Astrocyte of the hippocampus (primary cell): ENCODE measurements around the gene DBF4B.

Experiments
- DNase-seq: peaks from one replicate; pipeline ENCODE4 v3.0.0; 2011; ENCODE audit warnings: low read depth, low spot score

Gene DBF4B

GRCh38 chr17:44759916-44760243, 51.4 kb downstream of the DBF4B start:
- DNase-seq = no peak

GRCh38 chr17:44760474-44761308, 52.2 kb downstream of the DBF4B start:
- DNase-seq = no peak

- no peak for DNase-seq
Measured at GRCh38 chr17:44761932-44762810, 53.7 kb downstream of the DBF4B start.

DNA sequence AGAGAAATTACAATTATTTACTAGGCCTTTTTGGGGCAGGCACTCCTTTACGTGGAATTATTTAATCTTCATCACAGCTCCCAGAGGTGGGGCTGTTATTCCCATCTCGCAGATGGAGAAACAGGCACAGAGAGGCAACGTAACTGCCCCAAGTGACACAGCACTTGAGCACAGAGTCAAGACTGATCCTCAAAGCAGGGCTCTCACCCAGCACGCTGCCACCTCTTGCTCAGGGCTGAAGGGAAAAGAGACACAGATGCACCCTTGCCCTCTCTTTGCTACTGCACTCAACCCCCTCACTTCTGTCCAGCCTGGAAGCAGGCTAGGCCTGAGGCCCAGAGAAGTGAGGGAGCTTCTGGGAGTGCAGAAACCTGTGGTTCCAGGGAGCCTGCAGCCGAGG, 54.7 kb downstream of the DBF4B start:
- no peak for DNase-seq

- no peak for DNase-seq
Measured at GRCh38 chr17:44765965-44766364, 57.5 kb downstream of the DBF4B start.

GRCh38 chr17:44766409-44767038, 58.1 kb downstream of the DBF4B start:
- no peak for DNase-seq

DNA sequence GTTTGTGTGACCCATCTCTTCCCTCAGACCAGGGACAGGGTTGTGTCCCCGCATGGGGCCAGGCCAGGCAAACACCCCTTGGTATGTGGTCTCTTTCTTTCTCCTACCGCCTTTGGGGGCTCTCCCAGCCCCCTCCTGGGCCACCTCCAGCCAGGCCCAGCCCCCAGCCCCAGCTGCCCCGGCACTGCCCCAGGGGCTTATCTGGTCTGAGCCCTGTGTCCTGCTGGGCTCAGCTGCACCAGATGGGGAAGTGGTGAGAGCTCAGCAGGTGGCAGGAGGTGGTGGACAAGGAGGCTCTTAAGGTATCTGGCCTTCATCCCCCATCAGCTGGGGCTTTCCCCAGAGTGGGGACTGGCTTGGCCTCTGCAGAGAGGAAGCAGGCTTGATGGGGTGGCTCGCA, 59.0 kb downstream of the DBF4B start:
- DNase-seq = no peak

GRCh38 chr17:44768505-44769142, 60.2 kb downstream of the DBF4B start:
- no peak for DNase-seq

GRCh38 chr17:44769230-44769629, 60.8 kb downstream of the DBF4B start:
- no peak for DNase-seq

- no peak for DNase-seq
Measured at GRCh38 chr17:44769647-44770084, 61.2 kb downstream of the DBF4B start.

- no peak for DNase-seq
Measured at GRCh38 chr17:44770166-44770925, 61.9 kb downstream of the DBF4B start.

DNA sequence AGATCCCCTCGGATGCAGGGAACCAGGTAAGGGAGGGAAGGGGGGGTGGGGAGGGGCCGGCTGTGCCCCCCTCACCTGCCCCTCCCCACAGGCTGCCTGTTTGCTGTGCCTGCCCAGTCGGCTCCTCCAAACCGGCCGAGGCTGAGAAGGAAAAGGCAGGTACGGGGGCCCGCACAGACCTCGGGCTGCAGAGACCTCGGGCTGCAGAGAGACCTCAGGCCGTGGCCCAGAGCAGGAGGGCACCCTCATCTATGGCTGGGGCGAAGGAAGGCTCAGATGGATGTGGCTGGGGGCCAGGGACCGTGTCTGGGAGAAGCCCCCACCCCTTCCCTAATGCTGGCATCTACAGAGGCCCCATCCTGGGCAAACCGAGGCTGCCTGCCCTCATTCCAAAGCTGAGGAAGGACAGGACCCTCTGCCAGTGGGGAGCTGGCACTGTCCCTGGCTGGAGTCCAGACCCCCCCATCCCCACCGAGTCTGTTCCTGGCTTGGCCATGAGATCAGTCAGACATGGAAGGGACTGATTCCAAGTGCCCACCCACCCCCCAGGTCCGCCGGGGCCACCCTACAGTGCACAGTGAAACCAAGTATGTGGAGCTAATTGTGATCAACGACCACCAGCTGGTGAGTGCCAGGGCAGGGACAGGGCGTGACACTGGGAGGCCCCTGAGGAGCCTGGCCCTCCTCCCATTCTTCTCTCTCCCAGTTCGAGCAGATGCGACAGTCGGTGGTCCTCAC, 64.0 kb downstream of the DBF4B start:
- no peak for DNase-seq

DNA sequence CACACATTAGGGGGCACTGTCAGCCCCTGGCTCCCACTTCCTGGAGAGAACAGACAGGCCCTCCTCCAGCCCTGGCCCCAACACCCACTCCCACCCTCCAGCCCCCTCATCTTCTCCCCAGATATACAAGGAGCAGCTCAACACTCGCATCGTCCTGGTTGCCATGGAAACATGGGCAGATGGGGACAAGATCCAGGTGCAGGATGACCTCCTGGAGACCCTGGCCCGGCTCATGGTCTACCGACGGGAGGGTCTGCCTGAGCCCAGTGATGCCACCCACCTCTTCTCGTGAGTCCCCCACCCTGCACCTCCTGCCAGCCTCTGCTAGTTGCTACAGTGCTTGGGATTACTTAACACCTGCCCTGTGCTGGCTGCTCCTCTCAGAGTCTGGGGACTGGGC, 64.7 kb downstream of the DBF4B start:
- DNase-seq = no peak

DNA sequence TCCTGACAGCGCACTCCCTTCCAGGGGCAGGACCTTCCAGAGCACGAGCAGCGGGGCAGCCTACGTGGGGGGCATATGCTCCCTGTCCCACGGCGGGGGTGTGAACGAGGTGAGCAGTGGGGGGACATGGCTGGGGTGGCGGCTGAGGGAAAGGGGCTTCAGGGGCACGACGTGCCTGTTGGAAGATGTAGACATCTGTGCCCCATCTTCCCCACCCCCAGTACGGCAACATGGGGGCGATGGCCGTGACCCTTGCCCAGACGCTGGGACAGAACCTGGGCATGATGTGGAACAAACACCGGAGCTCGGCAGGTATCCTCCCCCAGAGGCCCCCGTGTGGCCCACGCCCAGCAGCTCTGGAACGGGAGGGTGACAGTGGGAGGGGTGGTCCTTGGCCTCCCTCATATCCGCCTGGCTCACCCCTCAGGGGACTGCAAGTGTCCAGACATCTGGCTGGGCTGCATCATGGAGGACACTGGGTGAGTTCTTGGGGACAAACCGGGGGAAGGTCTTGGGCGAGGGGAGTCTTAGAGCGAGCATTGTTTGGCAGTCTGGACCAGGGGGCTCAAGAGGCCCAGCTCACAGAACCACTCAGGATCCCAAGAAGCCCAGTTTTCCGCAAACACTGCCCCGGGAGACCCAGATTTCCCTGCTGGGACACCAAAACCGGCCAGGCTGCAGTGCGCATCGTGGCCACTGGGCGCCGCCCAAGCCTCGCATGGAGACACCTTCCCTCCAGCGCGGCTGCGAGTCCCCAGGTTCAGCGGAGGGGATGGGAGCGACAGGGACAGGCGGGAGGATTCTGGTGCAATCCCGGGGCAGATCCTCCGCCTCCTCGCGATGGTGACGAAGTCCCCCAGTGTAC, 66.0 kb downstream of the DBF4B start:
- peak; percentile 91 for DNase-seq

- peak; percentile 99 for DNase-seq
Measured at GRCh38 chr17:44775136-44775837, 66.8 kb downstream of the DBF4B start.

GRCh38 chr17:44775838-44776621, 67.6 kb downstream of the DBF4B start:
- no peak for DNase-seq

- DNase-seq = no peak
Measured at GRCh38 chr17:44776628-44777393, 68.3 kb downstream of the DBF4B start.
